NCI-H2227 treated with DMSO at 0.1 percent for 48 hours (cell line): ENCODE measurements around the gene USP28.
A peak's percentile ranks its signal among the peaks of the same experiment; 100 is the strongest.
"Not testable (repeated sequence)": the region's sequence is repeated elsewhere in the genome, so short reads cannot be mapped to it uniquely, and the experiment has no call there.

Experiments
- DNase-seq: peaks from one replicate; lab custom pipeline; 2025; lab: John Stamatoyannopoulos, UW

USP28 gene

GRCh38 chr11:113835306-113835705, 40.1 kb downstream of the USP28 start:
- DNase-seq, result no peak

GRCh38 chr11:113833151-113833550, 42.2 kb downstream of the USP28 start:
- no peak for DNase-seq

- no peak for DNase-seq
Observed at GRCh38 chr11:113831314-113831713, 44.1 kb downstream of the USP28 start.

DNA sequence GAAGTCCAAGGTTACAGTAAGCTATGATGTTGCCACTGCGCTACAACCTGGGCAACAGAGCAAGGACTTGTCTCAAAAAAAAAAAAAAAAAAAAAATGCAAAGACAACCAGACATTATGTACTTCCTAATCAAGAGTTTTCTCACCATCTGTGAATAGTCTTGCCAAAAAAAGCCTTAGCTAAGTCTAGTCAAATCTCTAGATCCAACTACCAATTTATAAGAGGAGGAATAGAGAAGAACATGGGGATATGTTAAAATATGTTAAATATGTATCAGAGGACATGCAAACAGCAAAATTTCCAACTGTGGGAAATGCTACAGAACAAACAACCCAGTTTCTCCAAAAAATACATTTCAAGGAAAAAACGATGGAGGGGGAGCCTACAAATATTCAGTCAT, 45.6 kb downstream of the USP28 start:
- DNase-seq, result no peak

DNA sequence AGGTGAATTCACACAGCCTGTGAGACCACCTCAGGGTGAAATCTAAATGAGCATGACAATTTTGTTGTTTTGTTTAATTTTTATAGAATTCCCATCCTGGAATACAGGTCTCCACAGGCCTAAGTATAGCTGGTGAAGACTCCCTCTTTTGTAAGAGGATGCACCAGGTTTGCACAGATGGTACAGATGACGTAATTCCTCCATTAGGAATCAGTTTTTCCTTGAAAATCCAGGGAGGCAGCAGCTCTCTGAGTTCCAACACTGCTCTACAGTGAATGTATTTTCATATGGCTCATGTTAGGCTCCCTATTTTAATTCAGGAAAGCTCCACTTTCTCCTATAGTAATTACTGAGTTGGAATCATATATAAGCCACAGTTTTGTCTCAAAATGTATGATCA, 47.2 kb downstream of the USP28 start:
- no peak for DNase-seq

DNA sequence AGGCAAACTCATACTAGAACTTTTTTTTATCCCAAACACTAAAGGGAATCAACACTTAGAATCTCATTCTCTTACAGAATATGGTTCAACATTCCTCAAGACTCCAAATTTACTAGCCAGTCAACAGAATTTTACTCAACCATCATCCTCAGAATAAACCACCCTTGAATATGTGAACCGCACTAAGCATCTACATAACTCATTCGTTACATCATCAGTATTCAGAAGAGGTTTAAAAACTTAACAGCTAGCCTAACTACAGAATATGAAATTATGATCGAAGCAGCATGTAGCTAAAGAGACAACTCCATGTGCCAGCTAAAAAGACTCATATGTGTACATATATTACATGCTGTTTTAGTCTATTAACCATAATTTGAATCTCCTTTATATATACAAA, 47.9 kb downstream of the USP28 start:
- no peak for DNase-seq

- no peak for DNase-seq
Observed at GRCh38 chr11:113818426-113818825, 56.9 kb downstream of the USP28 start.

DNA sequence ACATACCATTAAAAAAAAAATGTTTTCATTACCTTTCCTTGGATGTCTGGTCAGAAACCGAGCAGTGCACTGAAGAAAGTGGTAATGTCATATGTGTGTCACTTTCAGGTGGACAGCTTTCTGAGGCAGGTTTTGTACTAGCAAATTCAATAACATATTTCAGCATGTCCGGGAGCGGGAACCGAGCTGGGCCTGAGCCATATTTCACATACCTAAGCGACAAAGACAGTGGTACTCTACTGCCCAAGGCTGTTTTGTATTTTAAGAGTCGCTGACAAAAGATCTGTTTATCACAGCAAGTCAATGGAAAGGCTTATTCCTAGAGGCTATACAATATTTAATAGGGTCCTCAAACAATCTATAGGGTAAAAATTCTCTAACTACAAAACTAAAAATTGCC, 57.7 kb downstream of the USP28 start:
- DNase-seq, result no peak

DNA sequence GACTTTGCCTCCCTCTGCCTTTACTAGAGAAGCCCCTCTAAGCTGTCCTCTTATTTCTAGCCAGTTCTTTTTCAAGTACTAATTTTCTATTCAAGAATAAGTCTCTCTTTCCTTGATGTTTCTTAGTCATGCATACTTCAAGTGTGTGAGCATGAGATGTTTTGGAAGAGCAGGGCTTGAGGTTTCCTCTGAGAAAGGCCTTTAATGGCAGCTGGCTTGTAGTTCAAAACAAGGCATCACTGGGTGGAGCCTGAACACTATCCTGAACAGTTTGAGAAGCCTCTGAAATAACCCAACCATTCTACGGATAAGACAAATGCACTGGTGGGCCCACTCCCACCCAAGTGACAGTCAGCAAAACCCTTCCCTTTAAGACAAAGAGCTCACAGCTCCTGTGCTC, 58.2 kb downstream of the USP28 start:
- no peak for DNase-seq

DNA sequence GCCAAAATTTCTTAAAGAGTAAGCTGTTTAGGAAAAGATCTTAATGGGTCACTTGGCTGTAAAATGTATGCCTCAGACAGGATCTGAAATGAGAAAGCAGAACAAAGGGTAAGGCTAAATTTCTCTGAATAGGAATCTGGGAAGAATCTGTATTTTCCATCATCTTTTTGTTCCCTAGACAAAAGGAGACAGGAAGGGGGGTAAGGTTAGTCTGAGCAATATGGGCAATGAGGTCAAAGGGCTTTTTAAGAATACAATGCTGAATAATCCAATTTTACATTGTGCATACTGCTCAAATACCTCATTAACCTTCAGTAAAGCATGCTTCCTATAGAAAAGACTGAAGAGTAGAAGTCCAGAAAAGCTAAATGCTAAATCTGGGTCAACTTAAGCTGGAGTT, 61.2 kb downstream of the USP28 start:
- no peak for DNase-seq

- no peak for DNase-seq
Observed at GRCh38 chr11:113808931-113809330, 66.4 kb downstream of the USP28 start.

GRCh38 chr11:113806406-113806805, 69.0 kb downstream of the USP28 start:
- DNase-seq, result peak; percentile 10

- DNase-seq, result no peak
Observed at GRCh38 chr11:113805640-113806039, 69.7 kb downstream of the USP28 start.

DNA sequence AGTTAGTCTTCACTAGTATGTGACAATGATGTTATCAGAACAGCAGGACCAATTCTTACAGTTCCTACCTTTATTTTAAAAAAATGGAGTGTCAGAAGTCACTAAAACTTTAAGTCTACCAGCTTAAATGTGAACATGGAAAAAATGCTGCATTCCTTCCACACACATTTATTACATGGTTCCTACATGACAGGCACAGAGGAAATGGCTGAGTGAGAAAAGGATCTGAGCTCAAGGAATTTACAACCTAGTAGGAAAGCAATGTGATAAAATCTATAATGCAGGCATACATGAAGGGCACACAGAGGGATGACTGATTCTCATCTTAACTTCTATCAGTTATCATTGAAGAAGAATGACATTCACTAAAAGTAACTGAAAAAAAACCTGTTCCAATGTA, 72.8 kb downstream of the USP28 start:
- no peak for DNase-seq

DNA sequence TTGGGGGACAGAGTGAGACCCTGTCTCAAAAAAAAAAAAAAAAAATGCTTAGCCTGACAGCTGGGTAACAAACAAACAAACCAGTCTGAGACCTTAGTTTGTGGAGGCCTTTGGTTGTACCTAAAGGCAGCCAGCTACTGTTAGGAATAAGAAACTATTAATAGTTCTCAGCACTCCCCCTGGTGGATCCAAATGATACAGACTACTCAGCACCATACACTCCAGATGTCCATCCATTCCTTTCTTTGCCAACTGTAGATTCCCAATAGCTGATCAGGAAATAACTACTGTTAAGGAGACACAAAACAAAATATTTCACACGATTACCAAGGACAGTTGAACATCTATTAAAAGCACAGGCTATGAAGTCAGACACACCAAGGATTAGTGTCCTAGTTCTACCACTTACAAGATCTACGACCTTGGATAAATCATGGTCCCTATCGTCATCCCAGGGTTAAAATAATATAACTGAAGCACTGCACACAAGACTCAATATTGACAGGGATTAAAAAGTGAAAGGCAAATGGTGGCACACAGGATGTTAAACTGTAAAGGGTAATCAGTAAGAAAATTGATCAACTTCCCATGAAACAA, 78.6 kb downstream of the USP28 start:
- no peak for DNase-seq

- no peak for DNase-seq
Observed at GRCh38 chr11:113789675-113790320, 85.6 kb downstream of the USP28 start.

GRCh38 chr11:113789016-113789415, 86.4 kb downstream of the USP28 start:
- not testable (repeated sequence) for DNase-seq

GRCh38 chr11:113782134-113782533, 93.2 kb downstream of the USP28 start:
- DNase-seq, result no peak

DNA sequence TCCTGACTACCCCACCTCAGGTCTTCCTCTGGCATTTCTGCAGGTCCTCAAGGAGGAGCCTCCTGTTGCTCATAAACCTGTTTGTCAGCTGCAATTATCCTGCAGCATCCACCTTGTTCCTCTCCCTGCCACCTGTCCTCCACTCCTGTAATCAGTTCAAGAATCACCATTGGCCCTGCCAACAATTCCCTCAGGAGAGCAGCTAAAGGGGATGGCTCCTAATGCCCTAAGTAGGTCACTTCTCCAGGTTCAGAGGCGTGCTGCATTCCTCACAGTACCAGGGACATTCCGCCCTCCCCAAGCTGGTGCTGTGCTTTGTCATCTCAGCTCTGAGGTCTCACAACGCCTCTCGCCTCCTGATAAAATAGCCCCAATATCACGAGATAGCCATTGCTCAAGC, 93.7 kb downstream of the USP28 start:
- DNase-seq, result no peak

DNA sequence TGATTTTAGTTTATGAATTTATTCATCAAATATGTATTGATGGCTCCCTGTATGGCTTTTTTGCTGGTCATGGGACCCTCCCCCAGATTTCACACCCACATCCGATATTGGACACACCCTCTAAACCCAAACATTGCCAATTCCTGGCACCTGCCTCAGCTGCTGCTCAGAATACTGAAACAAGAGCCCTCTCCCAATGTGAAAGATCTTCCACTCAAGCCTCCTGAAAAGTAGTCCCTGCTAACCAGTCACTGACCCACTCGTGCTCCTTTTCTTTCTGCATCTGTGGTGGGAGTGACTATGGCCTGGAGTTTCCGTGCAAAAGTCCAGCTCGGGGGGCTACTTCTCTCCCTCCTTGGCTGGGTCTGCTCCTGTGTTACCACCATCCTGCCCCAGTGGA, 95.9 kb downstream of the USP28 start, which contains the start of gene CLDN25:
CLDN25 (plus strand) TSS at position 301 of the 400 bp plus-strand sequence; CDS start at position 301, 0 bp downstream.
- no peak for DNase-seq

DNA sequence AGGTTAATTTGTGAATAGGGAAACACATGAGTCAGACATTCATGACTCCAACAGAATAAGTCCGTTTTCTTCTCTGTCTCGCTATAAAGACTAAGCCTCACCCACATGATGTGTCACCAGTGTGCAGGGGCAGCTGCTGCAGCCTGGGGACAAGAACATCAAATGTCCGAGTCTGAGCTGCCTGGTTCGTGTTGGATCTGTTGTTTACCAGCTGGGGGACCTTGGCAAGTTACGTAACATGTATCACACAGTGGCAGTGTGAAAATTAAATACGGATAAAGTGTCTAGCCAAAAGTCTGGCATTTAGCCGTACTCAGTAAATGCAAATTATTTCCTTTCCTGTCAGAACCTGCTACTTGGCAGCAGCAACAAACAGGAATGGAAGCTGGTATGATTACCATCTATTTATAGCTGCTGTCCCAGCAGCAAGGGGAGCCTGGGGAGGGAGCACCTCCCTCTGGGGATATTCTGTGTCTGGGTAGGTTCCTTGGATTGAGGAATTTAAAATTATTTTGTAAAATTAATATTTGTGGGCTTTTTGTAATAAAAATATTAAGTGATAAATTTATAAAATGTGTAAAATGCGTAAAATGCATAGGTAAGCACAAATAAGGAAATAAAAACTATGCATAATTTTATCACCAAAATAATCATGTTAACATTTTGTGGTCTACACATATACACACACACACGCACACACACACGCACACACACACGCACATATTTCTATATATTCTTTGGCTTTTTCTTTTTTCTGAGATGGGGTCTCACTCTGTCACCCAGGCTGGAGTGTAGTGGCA, 97.1 kb downstream of the USP28 start:
- no peak for DNase-seq

DNA sequence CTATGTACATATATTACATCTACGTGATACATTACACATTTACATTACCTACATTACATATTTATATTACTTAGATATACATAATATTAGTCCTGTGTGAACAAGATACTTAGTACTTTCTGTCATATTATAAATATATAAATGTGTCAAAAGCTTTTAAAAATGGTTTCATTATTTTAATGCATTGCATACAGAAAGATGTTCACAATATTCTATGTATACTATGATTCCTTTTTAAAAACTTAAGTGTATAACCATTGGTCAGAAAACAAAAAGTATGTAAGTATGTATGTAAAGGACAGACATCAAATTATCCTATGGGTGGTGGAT, 101.2 kb downstream of the USP28 start:
- no peak for DNase-seq

DNA sequence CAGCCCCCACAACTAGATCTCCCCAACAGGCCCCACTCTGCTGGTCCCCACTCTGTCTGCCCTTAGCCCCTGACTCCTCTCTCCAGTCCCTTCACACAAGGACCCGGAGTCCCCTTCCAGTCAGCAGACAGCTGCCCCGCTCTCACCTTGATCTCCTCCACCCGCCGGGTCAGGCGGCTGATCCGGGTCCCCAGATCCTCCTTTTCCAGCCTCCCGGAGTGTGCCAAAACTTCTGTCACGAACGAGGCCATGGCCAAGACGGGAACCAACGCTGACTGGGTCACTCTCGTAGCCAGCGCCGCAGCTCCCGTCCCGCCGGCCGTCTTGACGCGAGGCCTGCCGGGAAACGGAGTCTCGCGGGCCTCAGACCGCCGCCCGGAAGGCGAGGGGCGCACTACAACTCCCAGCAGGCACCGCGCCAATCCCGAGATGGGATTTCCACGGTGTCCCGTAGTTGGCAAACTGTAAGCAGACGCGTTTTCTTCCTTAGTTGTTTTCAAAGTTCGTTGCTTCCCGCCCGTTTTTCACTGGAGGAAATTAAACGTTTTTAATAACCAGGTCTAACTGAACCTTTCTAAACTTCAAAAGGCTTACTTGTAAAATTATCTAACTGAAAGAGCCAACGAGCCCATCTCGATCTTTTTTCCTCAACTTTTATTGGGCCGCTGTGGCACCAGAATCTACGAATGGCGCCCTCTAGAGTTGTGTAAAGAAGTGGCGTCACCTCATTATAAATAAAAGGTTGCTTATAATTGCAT, 101.8 kb downstream of the USP28 start, which contains the start of gene ZW10:
ZW10 (minus strand) TSS at position 277 of the 758 bp plus-strand sequence; CDS start at position 251, 26 bp downstream.
- peak; percentile 83 for DNase-seq
